Left lung (tissue), 10 donors: ENCODE data around the gene CNTN4. TPM values are rescaled to one million over a fixed set of nuclear protein-coding genes. Genes with fewer than 3 reads are reported as not detected.
"Not testable (repeated sequence)": the region's sequence is repeated elsewhere in the genome, so short reads cannot be mapped to it uniquely, and the experiment has no call there.

Experiments
- ATAC-seq: fragments of 200-7000 bp; cut with Tn5 transposase; one replicate; pipeline ENCODE4 v1.9.1; 2020; ENCODE audit warnings: moderate library complexity
- DNase-seq, 4 donors: peaks; one replicate each; pipeline ENCODE4 v3.0.0-alpha.2; 2013 to 2020
- H3K27ac ChIP-seq, 2 donors: fragments of 200-600 bp; sonication (generic) in 1 of 2; one replicate each; pipeline versions ENCODE4 v1.5.0 to v1.8.0; 2020 to 2021
- H3K27me3 ChIP-seq, 2 donors: fragments of 200-600 bp; sonication (generic) in 1 of 2; one replicate each; pipeline versions ENCODE4 v1.5.0 to v1.8.0; 2020 to 2021
- H3K36me3 ChIP-seq, 2 donors: fragments of 200-600 bp; sonication (generic) in 1 of 2; one replicate each; pipeline versions ENCODE4 v1.5.0 to v1.8.0; 2020 to 2021
- H3K4me1 ChIP-seq, 2 donors: fragments of 200-600 bp; one replicate each; pipeline ENCODE4 v1.8.0; 2021
- H3K4me3 ChIP-seq, 2 donors: fragments of 200-600 bp; sonication (generic) in 1 of 2; one replicate each; pipeline versions ENCODE4 v1.5.0 to v1.8.0; 2020 to 2021; ENCODE audit warnings: mild to moderate bottlenecking in 1 of 2
- H3K9me3 ChIP-seq, 2 donors: fragments of 200-600 bp; sonication (generic) in 1 of 2; one replicate each; pipeline versions ENCODE4 v1.5.0 to v1.8.0; 2020 to 2021
- CTCF ChIP-seq, 2 donors: fragments of 200-600 bp; sonication (generic) in 1 of 2; IDR thresholded peaks; one replicate each; pipeline versions ENCODE4 v1.5.0 to v1.8.0; 2021; ENCODE audit warnings: antibody characterized with exemption in 2 of 2
- intact Hi-C, 2 donors: fragments of 100-400 bp; cut with DNase I; formaldehyde crosslinking; loops; one replicate each; pipeline versions ENCODE4 v1.11.2 to v1.14.2; 2022
- polyA plus RNA-seq, 6 donors: library from polyadenylated mRNA; unstranded; fragments of 120-200 nt; gene quantifications; one replicate each; pipeline ENCODE4 v1.2.1, GENCODE V29; 2013; ENCODE audit not compliant: insufficient read length in 6 of 6
- total RNA-seq, 2 donors: library from RNA; stranded (reverse); fragmentation: NEBNext Ultra II Directional; extraction: Animal tissue kit (Norgen Biotek cat#: 25700); gene quantifications; one replicate each; pipeline ENCODE4 v1.2.1, GENCODE V29; 2021
- donor health status: DM: no; HTN: yes; CAD: no.
- donor health status: DM: no; HTN: no; CAD: no.

Gene CNTN4
- total and polyA plus RNA-seq, 8 donors, result 5.9 to 10.4 (median 8.2) TPM

GRCh38 chr3:2082871-2083480 lies 15.7 kb upstream of the CNTN4 start:
- intact Hi-C loops, result no loop called here

GRCh38 chr3:2083558-2083957 lies 15.1 kb upstream of the CNTN4 start:
- intact Hi-C loops, ATAC-seq, H3K4me1 ChIP-seq, H3K27me3 ChIP-seq, H3K36me3 ChIP-seq, H3K4me3 ChIP-seq, H3K27ac ChIP-seq: not testable (repeated sequence)
- H3K9me3 ChIP-seq, result peaks cover 0 to 11% of the 10 kb centered on the region in 2 donors
- DNase-seq, result peak in 1 of 4 donors; percentile 77

More at GRCh38 chr3:2082871-2083480, 15.7 kb upstream of the CNTN4 start:
- DNase-seq (peak in 2 of 4 donors; percentile 0 to 29), ATAC-seq (no peak)
- no peak overlapping the region for H3K4me3 ChIP-seq
- no peaks in the 10 kb centered on the region for H3K36me3 ChIP-seq
- peaks cover 0 to 11% of the 10 kb centered on the region in 2 donors for H3K9me3 ChIP-seq
- no peak overlapping the region for H3K27ac ChIP-seq
- H3K27me3 ChIP-seq, result no peaks in the 10 kb centered on the region
- H3K4me1 ChIP-seq, result no peaks in the 10 kb centered on the region
- TF ChIP-seq CTCF (IDR thresholded peaks at IDR 0.05), result no peak

GRCh38 chr3:2090095-2090911 lies 8.4 kb upstream of the CNTN4 start:
- no peak for TF ChIP-seq CTCF (IDR thresholded peaks at IDR 0.05)
- ATAC-seq (no peak), DNase-seq (no peak)
- no peak overlapping the region for H3K4me3 ChIP-seq
- H3K27ac ChIP-seq, result no peak overlapping the region
- H3K27me3 ChIP-seq, result peaks cover 0 to 3% of the 10 kb centered on the region in 2 donors
- no peaks in the 10 kb centered on the region for H3K9me3 ChIP-seq
- intact Hi-C loops, result no loop called here
- no peaks in the 10 kb centered on the region for H3K36me3 ChIP-seq
- H3K4me1 ChIP-seq, result no peaks in the 10 kb centered on the region

GRCh38 chr3:2092758-2093157 lies 5.9 kb upstream of the CNTN4 start:
- TF ChIP-seq CTCF (IDR thresholded peaks at IDR 0.05), result no peak
- Histone ChIP-seq H3K27me3 (peaks cover 14 to 27% of the 10 kb centered on the region in 2 donors), H3K4me1 (no peaks in the 10 kb centered on the region), H3K27ac (no peak overlapping the region), H3K4me3 (no peak overlapping the region), H3K36me3 (no peaks in the 10 kb centered on the region), H3K9me3 (no peaks in the 10 kb centered on the region)
- no peak for DNase-seq
- ATAC-seq, result no peak
- intact Hi-C loops, result no loop called here

GRCh38 chr3:2094941-2095340 lies 3.7 kb upstream of the CNTN4 start:
- ATAC-seq (no peak), DNase-seq (no peak)
- Histone ChIP-seq H3K4me1 (no peaks in the 10 kb centered on the region), H3K27me3 (peaks cover 24 to 49% of the 10 kb centered on the region in 2 donors), H3K4me3 (no peak overlapping the region), H3K27ac (no peak overlapping the region), H3K9me3 (no peaks in the 10 kb centered on the region), H3K36me3 (no peaks in the 10 kb centered on the region)
- intact Hi-C loops, result no loop called here
- no peak for TF ChIP-seq CTCF (IDR thresholded peaks at IDR 0.05)
